ENCODE results near the gene HLA-F.

DNA sequence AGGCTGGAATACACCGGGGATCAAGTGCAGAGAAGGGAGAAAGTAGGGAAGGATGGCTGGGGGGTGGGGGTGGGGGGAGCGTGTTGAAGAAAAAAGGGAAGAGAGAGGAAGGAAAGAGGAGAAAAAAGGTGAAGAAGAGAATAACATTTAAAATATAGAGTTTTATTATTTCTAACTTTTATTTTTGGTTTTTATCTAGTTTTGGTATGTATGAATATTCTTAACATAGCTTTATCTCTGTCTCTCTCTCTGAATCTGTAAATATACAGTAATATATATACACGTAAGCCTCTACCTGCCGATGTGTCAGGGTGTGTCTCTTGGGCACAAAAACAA lies 30.0 kb downstream of the HLA-F start:
- TF ChIP-seq CTCF (IDR thresholded peaks at IDR 0.05) (no peak), POLR2AphosphoS5 (IDR thresholded peaks at IDR 0.05) (no peak), POLR2A (IDR thresholded peaks at IDR 0.05) (no peak), EP300 (IDR thresholded peaks at IDR 0.05; ENCODE audit: low read depth) (no peak)
